GM21529 (cell line): ENCODE measurements around the gene ATF6.

Experiments
- ATAC-seq: cut with Tn5 transposase; IDR thresholded peaks from one replicate; pipeline ENCODE4 v1.9.1; 2021; ENCODE audit not compliant: unreplicated experiment

The ATF6 gene

GRCh38 chr1:161885759-161886158 is 119.6 kb downstream of the ATF6 start:
- no peak for ATAC-seq

GRCh38 chr1:161886589-161886988 is 120.5 kb downstream of the ATF6 start:
- no peak for ATAC-seq

- no peak for ATAC-seq
Observed at GRCh38 chr1:161887730-161888287, 121.7 kb downstream of the ATF6 start.

GRCh38 chr1:161890574-161890973 is 124.5 kb downstream of the ATF6 start:
- no peak for ATAC-seq

- no peak for ATAC-seq
Observed at GRCh38 chr1:161899091-161899490, 133.0 kb downstream of the ATF6 start.

GRCh38 chr1:161900160-161900559 is 134.0 kb downstream of the ATF6 start:
- ATAC-seq: no peak

GRCh38 chr1:161902182-161902581 is 136.1 kb downstream of the ATF6 start:
- no peak for ATAC-seq

- no peak for ATAC-seq
Observed at GRCh38 chr1:161905269-161905884, 139.3 kb downstream of the ATF6 start.

- ATAC-seq: no peak
Observed at GRCh38 chr1:161907265-161907664, 141.1 kb downstream of the ATF6 start.

- ATAC-seq: no peak
Observed at GRCh38 chr1:161908264-161908663, 142.1 kb downstream of the ATF6 start.

- no peak for ATAC-seq
Observed at GRCh38 chr1:161910604-161911003, 144.5 kb downstream of the ATF6 start.

- ATAC-seq: no peak
Observed at GRCh38 chr1:161913482-161914140, 147.5 kb downstream of the ATF6 start.

- no peak for ATAC-seq
Observed at GRCh38 chr1:161914595-161914994, 148.5 kb downstream of the ATF6 start.

GRCh38 chr1:161915051-161915503 is 149.0 kb downstream of the ATF6 start:
- ATAC-seq: peak; percentile 72

GRCh38 chr1:161915978-161916377 is 149.9 kb downstream of the ATF6 start:
- no peak for ATAC-seq

GRCh38 chr1:161919229-161919628 is 153.1 kb downstream of the ATF6 start:
- no peak for ATAC-seq

GRCh38 chr1:161921491-161921890 is 155.4 kb downstream of the ATF6 start:
- no peak for ATAC-seq

GRCh38 chr1:161921990-161922389 is 155.9 kb downstream of the ATF6 start:
- ATAC-seq: no peak

GRCh38 chr1:161928056-161928455 is 161.9 kb downstream of the ATF6 start:
- no peak for ATAC-seq

- ATAC-seq: no peak
Observed at GRCh38 chr1:161929137-161929536, 163.0 kb downstream of the ATF6 start.

GRCh38 chr1:161930064-161930463 is 163.9 kb downstream of the ATF6 start:
- ATAC-seq: no peak

- ATAC-seq: no peak
Observed at GRCh38 chr1:161932668-161933067, 166.5 kb downstream of the ATF6 start.
